Measurements from ENCODE around the gene TENM4. TPM values are rescaled to one million over a fixed set of nuclear protein-coding genes. Genes with fewer than 3 reads are reported as not detected.

Gene TENM4
- total RNA-seq, 2 donors from 2014 or later, result 68.2 to 130 TPM

DNA sequence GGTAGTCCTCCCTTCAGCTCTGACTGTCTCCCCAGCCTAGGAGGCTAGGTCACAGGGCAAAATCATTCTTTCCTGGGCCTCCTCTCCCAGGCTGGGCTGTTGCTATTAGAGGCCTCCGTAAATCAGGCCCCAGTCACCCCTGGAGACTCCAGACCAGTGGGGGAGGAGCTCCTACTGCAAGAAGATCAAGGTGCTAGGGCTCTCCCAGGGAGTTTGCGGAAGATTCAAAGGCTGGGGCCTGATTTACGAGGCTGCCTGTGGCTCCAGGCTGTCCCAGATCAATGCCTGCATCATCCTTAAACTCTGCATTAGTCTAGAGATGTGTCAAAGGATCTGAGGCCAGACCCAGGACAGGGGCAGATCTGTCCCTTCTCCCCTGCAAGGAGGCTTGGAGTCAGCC, 346.2 kb downstream of the TENM4 start:
- H3K4me1 Mint-ChIP-seq, result peaks cover 42% of the 10 kb centered on the region
- WGBS, 2 experiments (ENCODE audit: insufficient coverage in 1 of 2, insufficient read length in 1 of 2), result 77 to 81% methylated on average over 2 to 3 of the region's 3 CpGs

DNA sequence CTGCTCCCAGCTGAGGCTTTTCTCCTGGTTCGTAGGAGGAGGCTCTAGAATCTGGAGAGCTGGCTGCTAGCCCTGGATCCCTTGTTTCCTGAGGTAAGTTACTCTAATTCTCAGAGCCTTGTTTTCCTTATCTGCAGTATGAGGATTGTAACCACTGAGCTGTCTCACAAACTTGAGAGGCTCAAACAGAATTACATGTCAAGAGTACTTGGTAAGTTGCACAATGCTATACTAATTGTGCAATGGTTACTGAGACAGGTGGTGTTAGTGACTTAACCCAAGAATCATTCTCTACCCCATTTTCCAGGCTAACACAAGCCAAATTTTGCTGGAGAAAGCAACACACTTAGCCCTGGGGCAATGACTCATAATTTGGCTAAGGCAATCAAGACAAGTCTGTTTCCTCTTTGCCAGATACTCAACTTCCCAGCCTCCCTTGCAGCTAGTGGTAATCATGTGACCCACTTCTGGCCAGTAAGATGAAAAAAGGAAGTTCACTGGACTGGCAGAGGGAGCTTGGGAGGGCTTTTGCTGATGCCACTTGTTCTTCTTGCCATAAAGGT, 348.0 kb downstream of the TENM4 start:
- TF ChIP-seq CTCF (conservative IDR thresholded peaks at IDR 0.05), result no peak

More for the DNA sequence above, 346.2 kb downstream of the TENM4 start:
- Mint-ChIP-seq H3K27ac (peak overlapping the region; percentile 26), H3K4me3 (no peak overlapping the region), H3K9me3 (no peaks in the 10 kb centered on the region), H3K27me3 (ENCODE audit: insufficient read depth) (no peaks in the 10 kb centered on the region), H3K36me3 (ENCODE audit: low read depth) (no peaks in the 10 kb centered on the region)
- H3K9ac ChIP-seq (ENCODE audit: extremely low read depth, low read length, poor library complexity, severe bottlenecking), result no peak overlapping the region
- H3K9me3 ChIP-seq (ENCODE audit: control insufficient read depth, low read length), result no peaks in the 10 kb centered on the region
- H3K4me1 ChIP-seq (ENCODE audit: control insufficient read depth, insufficient read depth, low read length), result peaks cover 28% of the 10 kb centered on the region
- no peaks in the 10 kb centered on the region for H3K36me3 ChIP-seq (ENCODE audit: control insufficient read depth, insufficient read depth, low read length)
- peak; percentile 65 for DNase-seq
- H3K4me3 ChIP-seq (ENCODE audit: low read length), result no peak overlapping the region
- TF ChIP-seq CTCF (conservative IDR thresholded peaks at IDR 0.05), result no peak
- no peaks in the 10 kb centered on the region for H3K27me3 ChIP-seq (ENCODE audit: control insufficient read depth, insufficient read depth, low read length, poor library complexity, severe bottlenecking)
- H3K27ac ChIP-seq (ENCODE audit: low read depth, low read length), result no peak overlapping the region

GRCh38 chr11:79090191-79090705, 350.6 kb downstream of the TENM4 start:
- H3K4me3 Mint-ChIP-seq, result no peak overlapping the region
- WGBS, 2 experiments (ENCODE audit: insufficient coverage in 1 of 2, insufficient read length in 1 of 2), result 90 to 98% methylated on average over 5 to 8 of the region's 8 CpGs
- H3K27ac ChIP-seq (ENCODE audit: low read depth, low read length), result no peak overlapping the region
- no peak for TF ChIP-seq CTCF (conservative IDR thresholded peaks at IDR 0.05)
- no peak overlapping the region for H3K4me3 ChIP-seq (ENCODE audit: low read length)
- H3K4me1 Mint-ChIP-seq, result peaks cover 58% of the 10 kb centered on the region
- no peak for DNase-seq
- H3K9me3 Mint-ChIP-seq, result no peaks in the 10 kb centered on the region
- H3K27ac Mint-ChIP-seq, result peak overlapping the region; percentile 48
- no peaks in the 10 kb centered on the region for H3K36me3 Mint-ChIP-seq (ENCODE audit: low read depth)
- no peaks in the 10 kb centered on the region for H3K36me3 ChIP-seq (ENCODE audit: control insufficient read depth, insufficient read depth, low read length)
- no peaks in the 10 kb centered on the region for H3K27me3 ChIP-seq (ENCODE audit: control insufficient read depth, insufficient read depth, low read length, poor library complexity, severe bottlenecking)
- no peaks in the 10 kb centered on the region for H3K27me3 Mint-ChIP-seq (ENCODE audit: insufficient read depth)
- peaks cover 40% of the 10 kb centered on the region for H3K4me1 ChIP-seq (ENCODE audit: control insufficient read depth, insufficient read depth, low read length)
- no peaks in the 10 kb centered on the region for H3K9me3 ChIP-seq (ENCODE audit: control insufficient read depth, low read length)
- no peak overlapping the region for H3K9ac ChIP-seq (ENCODE audit: extremely low read depth, low read length, poor library complexity, severe bottlenecking)

More for the DNA sequence above, 348.0 kb downstream of the TENM4 start:
- Histone ChIP-seq H3K27ac (ENCODE audit: low read depth, low read length) (no peak overlapping the region), H3K27me3 (ENCODE audit: control insufficient read depth, insufficient read depth, low read length, poor library complexity, severe bottlenecking) (no peaks in the 10 kb centered on the region), H3K9ac (ENCODE audit: extremely low read depth, low read length, poor library complexity, severe bottlenecking) (no peak overlapping the region), H3K36me3 (ENCODE audit: control insufficient read depth, insufficient read depth, low read length) (no peaks in the 10 kb centered on the region), H3K9me3 (ENCODE audit: control insufficient read depth, low read length) (no peaks in the 10 kb centered on the region), H3K4me3 (ENCODE audit: low read length) (no peak overlapping the region), H3K4me1 (ENCODE audit: control insufficient read depth, insufficient read depth, low read length) (peaks cover 30% of the 10 kb centered on the region)
- H3K4me1 Mint-ChIP-seq, result peaks cover 51% of the 10 kb centered on the region
- H3K27ac Mint-ChIP-seq, result no peak overlapping the region
- H3K27me3 Mint-ChIP-seq (ENCODE audit: insufficient read depth), result no peaks in the 10 kb centered on the region
- no peaks in the 10 kb centered on the region for H3K9me3 Mint-ChIP-seq
- DNase-seq, result no peak
- no peaks in the 10 kb centered on the region for H3K36me3 Mint-ChIP-seq (ENCODE audit: low read depth)
- 81 to 86% methylated on average over 1 of the region's 1 CpG for WGBS, 2 experiments (ENCODE audit: insufficient coverage in 1 of 2, insufficient read length in 1 of 2)
- no peak overlapping the region for H3K4me3 Mint-ChIP-seq

Measured in endodermal cell (in vitro differentiated cells).